HEK293 (cell line): ENCODE measurements around the gene IDH3B.
"Not testable (repeated sequence)": the region's sequence is repeated elsewhere in the genome, so short reads cannot be mapped to it uniquely, and the experiment has no call there.

Experiments
- CTCF ChIA-PET: fragments of 350-600 bp; formaldehyde crosslinking; extraction: SDS; loops from one replicate; lab custom pipeline; 2021; ENCODE audit warnings: antibody characterized with exemption; lab: Yijun Ruan, JAX
- POLR2A ChIA-PET: fragments of 300-600 bp; formaldehyde crosslinking; extraction: SDS; loops from one replicate; lab custom pipeline; 2020; ENCODE audit warnings: antibody characterized with exemption, inconsistent platforms; lab: Yijun Ruan, JAX
- H3K27ac ChIP-seq: fragments of 200-500 bp; sonication (Bioruptor generic); 2 replicates; pipeline ENCODE4 v1.5.1; 2014; ENCODE audit warnings: low read depth, low read length, control low read depth, inconsistent platforms; ENCODE audit errors: extremely low read depth
- H3K36me3 ChIP-seq, 2 experiments: fragments of 200-500 bp in 1 of 2; sonication (Bioruptor generic) in 1 of 2; 1 replicate in 1 of 2; 2 replicates in 1 of 2; pipeline ENCODE4 v1.5.1; 2014 to 2017; ENCODE audit warnings: inconsistent platforms in 2 of 2, low read length in 2 of 2; ENCODE audit not compliant: control insufficient read depth in 2 of 2, insufficient read depth in 1 of 2
- H3K4me1 ChIP-seq: fragments of 200-500 bp; sonication (Bioruptor generic); 2 replicates; pipeline ENCODE4 v1.5.1; 2014; ENCODE audit warnings: mild to moderate bottlenecking, low read length, inconsistent platforms; ENCODE audit not compliant: control insufficient read depth, insufficient read depth
- H3K4me3 ChIP-seq: 2 replicates; pipeline ENCODE4 v1.5.1; 2011; ENCODE audit warnings: low read depth, mild to moderate bottlenecking, control low read depth, low read length, moderate library complexity
- H3K9me3 ChIP-seq: fragments of 200-500 bp; sonication (Bioruptor generic); 2 replicates; pipeline ENCODE4 v1.5.1; 2014; ENCODE audit warnings: low read depth, low read length, inconsistent platforms; ENCODE audit not compliant: control insufficient read depth, insufficient read depth
- GLIS1 ChIP-seq: fragments of 450-650 bp; formaldehyde crosslinking; IDR thresholded peaks from 2 replicates; pipeline ENCODE4 v1.5.1; 2016; ENCODE audit warnings: missing biosample characterization, missing genetic modification characterization
- KLF10 ChIP-seq: fragments of 450-650 bp; IDR thresholded peaks from 2 replicates; pipeline ENCODE4 v1.5.1; 2018; ENCODE audit warnings: missing biosample characterization, mild to moderate bottlenecking, missing genetic modification characterization
- KLF17 ChIP-seq: fragments of 450-650 bp; formaldehyde crosslinking; IDR thresholded peaks from 2 replicates; pipeline ENCODE4 v1.5.1; 2016; ENCODE audit warnings: missing biosample characterization, missing genetic modification characterization
- KLF7 ChIP-seq: fragments of 450-650 bp; formaldehyde crosslinking; IDR thresholded peaks from 2 replicates; pipeline ENCODE4 v1.5.1; 2016; ENCODE audit warnings: missing biosample characterization, missing genetic modification characterization, borderline replicate concordance
- KLF8 ChIP-seq: fragments of 450-650 bp; formaldehyde crosslinking; IDR thresholded peaks from 2 replicates; pipeline ENCODE4 v1.5.1; 2016; ENCODE audit warnings: missing biosample characterization, missing genetic modification characterization
- PRDM4 ChIP-seq: fragments of 450-650 bp; formaldehyde crosslinking; IDR thresholded peaks from 2 replicates; pipeline ENCODE4 v1.5.1; 2017; ENCODE audit warnings: missing biosample characterization, missing genetic modification characterization
- SP3 ChIP-seq: fragments of 450-650 bp; formaldehyde crosslinking; IDR thresholded peaks from 2 replicates; pipeline ENCODE4 v1.5.1; 2016; ENCODE audit warnings: missing biosample characterization, missing genetic modification characterization
- SP7 ChIP-seq: fragments of 450-650 bp; formaldehyde crosslinking; IDR thresholded peaks from 2 replicates; pipeline ENCODE4 v1.5.1; 2016; ENCODE audit warnings: missing biosample characterization, missing genetic modification characterization
- YY1 ChIP-seq: fragments of 450-650 bp; formaldehyde crosslinking; IDR thresholded peaks from 2 replicates; pipeline ENCODE4 v1.5.1; 2018; ENCODE audit warnings: missing biosample characterization, missing genetic modification characterization
- ZBTB17 ChIP-seq: fragments of 450-650 bp; formaldehyde crosslinking; IDR thresholded peaks from 2 replicates; pipeline ENCODE4 v1.5.1; 2016; ENCODE audit warnings: missing biosample characterization, missing genetic modification characterization
- ZFHX2 ChIP-seq: fragments of 450-650 bp; formaldehyde crosslinking; conservative IDR thresholded peaks from 2 replicates; pipeline ENCODE4 v1.5.1; 2016; ENCODE audit warnings: missing biosample characterization, missing genetic modification characterization
- ZFP69B ChIP-seq: fragments of 450-650 bp; formaldehyde crosslinking; IDR thresholded peaks from 2 replicates; pipeline ENCODE4 v1.5.1; 2016; ENCODE audit warnings: missing biosample characterization, missing genetic modification characterization
- ZNF138 ChIP-seq: fragments of 450-650 bp; formaldehyde crosslinking; IDR thresholded peaks from 2 replicates; pipeline ENCODE4 v1.5.1; 2016; ENCODE audit warnings: missing biosample characterization, missing genetic modification characterization, borderline replicate concordance
- ZNF146 ChIP-seq: fragments of 450-650 bp; formaldehyde crosslinking; IDR thresholded peaks from 2 replicates; pipeline ENCODE4 v1.5.1; 2016; ENCODE audit warnings: missing biosample characterization, missing genetic modification characterization
- ZNF354C ChIP-seq: fragments of 450-650 bp; formaldehyde crosslinking; IDR thresholded peaks from 2 replicates; pipeline ENCODE4 v1.5.1; 2016; ENCODE audit warnings: missing biosample characterization, missing genetic modification characterization, low read depth, borderline replicate concordance
- ZNF404 ChIP-seq: fragments of 450-650 bp; formaldehyde crosslinking; IDR thresholded peaks from 2 replicates; pipeline ENCODE4 v1.5.1; 2017; ENCODE audit warnings: missing biosample characterization, missing genetic modification characterization
- ZNF501 ChIP-seq: fragments of 450-650 bp; formaldehyde crosslinking; IDR thresholded peaks from 2 replicates; pipeline ENCODE4 v1.5.1; 2016; ENCODE audit warnings: missing biosample characterization, missing genetic modification characterization
- ZNF571 ChIP-seq: fragments of 450-650 bp; formaldehyde crosslinking; IDR thresholded peaks from 2 replicates; pipeline ENCODE4 v1.5.0; 2017; ENCODE audit warnings: missing biosample characterization, missing genetic modification characterization
- ZNF600 ChIP-seq: fragments of 450-650 bp; formaldehyde crosslinking; IDR thresholded peaks from 2 replicates; pipeline ENCODE4 v1.5.1; 2016; ENCODE audit warnings: missing biosample characterization, missing genetic modification characterization
- ZNF629 ChIP-seq: fragments of 450-650 bp; formaldehyde crosslinking; IDR thresholded peaks from 2 replicates; pipeline ENCODE4 v1.5.1; 2017; ENCODE audit warnings: missing biosample characterization, missing genetic modification characterization
- TF ChIP-seq, protein P1 (sequence below): fragments of 450-650 bp; formaldehyde crosslinking; IDR thresholded peaks from 2 replicates; pipeline ENCODE4 v1.5.1; 2016; ENCODE audit warnings: missing biosample characterization, missing genetic modification characterization

IDH3B gene

GRCh38 chr20:2688041-2688591 lies 24.1 kb upstream of the IDH3B start (continued):
- 0 out of 2 replicates have a peak, but pooled peaks have one; percentile 19 for TF ChIP-seq ZFHX2 (tag by site-specific recombination)
- no peak for TF ChIP-seq ZNF404 (tag by site-specific recombination)
- no peak for TF ChIP-seq KLF7 (tag by site-specific recombination)
- no peak for TF ChIP-seq YY1 (tag by site-specific recombination)
- TF ChIP-seq ZNF629: 0 out of 2 replicates have a peak, but pooled peaks have one; percentile 21
- TF ChIP-seq SP3 (tag by site-specific recombination): no peak
- TF ChIP-seq ZNF600 (tag by site-specific recombination): peak; percentile 46; the same call in 1 of the 2 replicates
- no peak for TF ChIP-seq ZNF354C (tag by site-specific recombination)
- no peak for TF ChIP-seq KLF8
- TF ChIP-seq, protein P1, sequence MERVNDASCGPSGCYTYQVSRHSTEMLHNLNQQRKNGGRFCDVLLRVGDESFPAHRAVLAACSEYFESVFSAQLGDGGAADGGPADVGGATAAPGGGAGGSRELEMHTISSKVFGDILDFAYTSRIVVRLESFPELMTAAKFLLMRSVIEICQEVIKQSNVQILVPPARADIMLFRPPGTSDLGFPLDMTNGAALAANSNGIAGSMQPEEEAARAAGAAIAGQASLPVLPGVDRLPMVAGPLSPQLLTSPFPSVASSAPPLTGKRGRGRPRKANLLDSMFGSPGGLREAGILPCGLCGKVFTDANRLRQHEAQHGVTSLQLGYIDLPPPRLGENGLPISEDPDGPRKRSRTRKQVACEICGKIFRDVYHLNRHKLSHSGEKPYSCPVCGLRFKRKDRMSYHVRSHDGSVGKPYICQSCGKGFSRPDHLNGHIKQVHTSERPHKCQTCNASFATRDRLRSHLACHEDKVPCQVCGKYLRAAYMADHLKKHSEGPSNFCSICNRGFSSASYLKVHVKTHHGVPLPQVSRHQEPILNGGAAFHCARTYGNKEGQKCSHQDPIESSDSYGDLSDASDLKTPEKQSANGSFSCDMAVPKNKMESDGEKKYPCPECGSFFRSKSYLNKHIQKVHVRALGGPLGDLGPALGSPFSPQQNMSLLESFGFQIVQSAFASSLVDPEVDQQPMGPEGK (tag by site-specific recombination): no peak
- TF ChIP-seq GLIS1: no peak
- TF ChIP-seq ZBTB17 (tag by site-specific recombination): peak; percentile 87
- TF ChIP-seq ZNF571 (tag by site-specific recombination): no peak
- TF ChIP-seq ZNF501: no peak
- TF ChIP-seq KLF17 (tag by site-specific recombination): 0 out of 2 replicates have a peak, but pooled peaks have one; percentile 22

DNA sequence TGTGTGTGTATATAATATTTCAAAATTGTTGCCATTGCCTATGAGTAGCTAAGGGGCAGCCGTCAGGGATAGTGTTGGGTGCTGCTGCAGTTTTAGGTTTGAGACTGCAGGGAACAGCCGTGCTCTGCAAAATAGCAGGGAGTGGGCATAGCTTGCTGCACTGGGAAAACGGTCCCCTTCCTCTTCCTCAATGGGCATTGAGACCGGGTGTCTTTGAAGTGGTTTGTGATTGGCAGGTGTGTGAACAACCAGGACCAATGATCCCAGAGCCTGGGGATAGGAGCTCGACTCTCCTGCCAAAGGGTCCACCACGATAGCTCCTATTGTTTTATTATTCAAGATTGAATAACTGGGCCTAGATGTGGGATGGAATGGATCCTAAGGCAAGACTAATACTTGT lies 23.5 kb upstream of the IDH3B start:
- POLR2A ChIA-PET: interaction anchor here (0.7 kb wide), 3 partner anchors 15 to 71 kb away, joined by 4 to 6 read pairs (median 4); no protein-coding TSS in a partner anchor
- Histone ChIP-seq H3K4me1 (0 out of 2 replicates have a peak, but pooled peaks cover 2% of the 10 kb centered on the region), H3K9me3 (no peaks in the 10 kb centered on the region), H3K36me3 (peaks cover 0 to 4% of the 10 kb centered on the region in 2 experiments; a peak in 1 of 3 replicates), H3K27ac (no peak overlapping the region), H3K4me3 (no peak overlapping the region)
- TF ChIP-seq ZNF146 (tag by site-specific recombination) (no peak), KLF10 (no peak), SP7 (no peak), ZNF138 (tag by site-specific recombination) (no peak), PRDM4 (no peak), ZFP69B (tag by site-specific recombination) (no peak)
- CTCF ChIA-PET: interaction anchor here (0.6 to 5.9 kb wide), 17 partner anchors 10 to 480 kb away, joined by 3 to 48 read pairs (median 4); no protein-coding TSS in a partner anchor

DNA sequence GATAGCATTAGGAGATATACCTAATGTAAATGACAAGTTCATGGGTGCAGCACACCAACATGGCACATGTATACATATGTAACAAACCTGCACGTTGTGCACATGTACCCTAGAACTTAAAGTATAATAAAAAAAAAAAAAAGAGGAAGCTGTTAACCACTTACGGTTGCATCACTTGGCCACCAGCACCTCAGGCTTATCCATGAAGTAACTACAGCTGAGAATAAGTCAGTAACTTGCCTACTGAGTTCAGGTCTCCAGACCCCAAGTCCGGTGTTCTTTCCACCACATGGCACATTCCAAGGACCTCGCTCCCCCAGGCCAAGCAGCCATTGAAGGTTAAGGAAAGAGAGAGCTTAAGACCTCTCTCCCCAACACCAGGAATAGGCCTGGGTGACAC lies 20.8 kb upstream of the IDH3B start:
- H3K4me3 ChIP-seq, H3K4me1 ChIP-seq, H3K36me3 ChIP-seq, H3K27ac ChIP-seq, H3K9me3 ChIP-seq: not testable (repeated sequence)
- ChIA-PET CTCF (interaction anchor here (0.5 to 1.9 kb wide), 9 partner anchors 10 to 304 kb away, joined by 3 to 8 read pairs (median 3); partner anchors contain the start of gene TGM6), POLR2A (interaction anchor here (1.1 kb wide), 1 partner anchor 21 kb away, joined by 3 read pairs; the partner anchor contains the start of gene IDH3B)
